Activated T-cell treated with anti-CD3 and anti-CD28 coated beads, Interleukin-2, amount 50 U/mL, for 24 hours (primary cell): ENCODE results near the gene MAT2A.
"Not testable (repeated sequence)": the region's sequence is repeated elsewhere in the genome, so short reads cannot be mapped to it uniquely, and the experiment has no call there.

Experiments
- DNase-seq: peaks from one replicate; pipeline ENCODE4 v3.0.0-alpha.2; 2020
- H3K27ac Mint-ChIP-seq: 2 replicates; pipeline ENCODE4 v1.8.0; 2020; ENCODE audit warnings: mild to moderate bottlenecking, mixed read lengths
- H3K27me3 Mint-ChIP-seq: 2 replicates; pipeline ENCODE4 v1.8.0; 2020; ENCODE audit warnings: mixed read lengths
- H3K36me3 Mint-ChIP-seq: 2 replicates; pipeline ENCODE4 v1.8.0; 2020; ENCODE audit warnings: low read depth, mixed read lengths
- H3K4me1 Mint-ChIP-seq: 2 replicates; pipeline ENCODE4 v1.8.0; 2020; ENCODE audit warnings: low read depth, mixed read lengths
- H3K4me3 Mint-ChIP-seq: 2 replicates; pipeline ENCODE4 v1.8.0; 2020; ENCODE audit warnings: mild to moderate bottlenecking, moderate library complexity, mixed read lengths
- H3K9me3 Mint-ChIP-seq: 2 replicates; pipeline ENCODE4 v1.8.0; 2020; ENCODE audit warnings: mixed read lengths

The MAT2A gene

GRCh38 chr2:85537600-85538506, 1.1 kb upstream of the MAT2A start:
- H3K4me3 Mint-ChIP-seq: peak overlapping the region; percentile 88

GRCh38 chr2:85539361-85540132, 579 bp downstream of the MAT2A start:
- Mint-ChIP-seq H3K4me1 (peaks cover 50% of the 10 kb centered on the region), H3K9me3 (no peaks in the 10 kb centered on the region), H3K27ac (peak overlapping the region; percentile 99), H3K36me3 (peaks cover 68% of the 10 kb centered on the region), H3K4me3 (peak overlapping the region; percentile 88), H3K27me3 (no peaks in the 10 kb centered on the region)
- peak; percentile 89 for DNase-seq

More at GRCh38 chr2:85537600-85538506, 1.1 kb upstream of the MAT2A start:
- Mint-ChIP-seq H3K27ac (peak overlapping the region; percentile 99), H3K27me3 (no peaks in the 10 kb centered on the region), H3K4me1 (peaks cover 37% of the 10 kb centered on the region), H3K36me3 (peaks cover 51% of the 10 kb centered on the region), H3K9me3 (no peaks in the 10 kb centered on the region)
- peak; percentile 75 for DNase-seq

GRCh38 chr2:85540133-85540648, 1.2 kb downstream of the MAT2A start:
- peak overlapping the region; percentile 88 for H3K4me3 Mint-ChIP-seq
- peaks cover 75% of the 10 kb centered on the region for H3K36me3 Mint-ChIP-seq
- peaks cover 50% of the 10 kb centered on the region for H3K4me1 Mint-ChIP-seq

GRCh38 chr2:85541262-85541661, 2.3 kb downstream of the MAT2A start:
- peaks cover 85% of the 10 kb centered on the region for H3K36me3 Mint-ChIP-seq
- H3K27ac Mint-ChIP-seq: peak overlapping the region; percentile 99
- H3K27me3 Mint-ChIP-seq: no peaks in the 10 kb centered on the region
- no peaks in the 10 kb centered on the region for H3K9me3 Mint-ChIP-seq
- no peak for DNase-seq
- H3K4me1 Mint-ChIP-seq: peaks cover 47% of the 10 kb centered on the region
- peak overlapping the region; percentile 88 for H3K4me3 Mint-ChIP-seq

More at GRCh38 chr2:85540133-85540648, 1.2 kb downstream of the MAT2A start:
- Mint-ChIP-seq H3K27ac (peak overlapping the region; percentile 99), H3K27me3 (no peaks in the 10 kb centered on the region), H3K9me3 (no peaks in the 10 kb centered on the region)
- no peak for DNase-seq

GRCh38 chr2:85541753-85542457, 2.9 kb downstream of the MAT2A start:
- Mint-ChIP-seq H3K36me3 (peaks cover 92% of the 10 kb centered on the region), H3K9me3 (no peaks in the 10 kb centered on the region), H3K4me1 (peaks cover 41% of the 10 kb centered on the region), H3K27ac (peak overlapping the region; percentile 99), H3K4me3 (peak overlapping the region; percentile 88), H3K27me3 (no peaks in the 10 kb centered on the region)
- no peak for DNase-seq

- H3K4me1 Mint-ChIP-seq: peaks cover 33% of the 10 kb centered on the region
- H3K9me3 Mint-ChIP-seq: no peaks in the 10 kb centered on the region
- peaks cover 92% of the 10 kb centered on the region for H3K36me3 Mint-ChIP-seq
- no peaks in the 10 kb centered on the region for H3K27me3 Mint-ChIP-seq
- DNase-seq: no peak
- H3K4me3 Mint-ChIP-seq: peak overlapping the region; percentile 88
- peak overlapping the region; percentile 99 for H3K27ac Mint-ChIP-seq
These were observed 3.8 kb downstream of the MAT2A start for GRCh38 chr2:85542777-85543176.

GRCh38 chr2:85544254-85544691, 5.3 kb downstream of the MAT2A start:
- not testable (repeated sequence) for DNase-seq, H3K9me3 Mint-ChIP-seq, H3K27me3 Mint-ChIP-seq
- Mint-ChIP-seq H3K4me1 (peaks cover 33% of the 10 kb centered on the region), H3K36me3 (peaks cover 94% of the 10 kb centered on the region), H3K27ac (peak overlapping the region; percentile 99), H3K4me3 (peak overlapping the region; percentile 49)

- not testable (repeated sequence) for H3K27me3 Mint-ChIP-seq, H3K9me3 Mint-ChIP-seq, DNase-seq
- Mint-ChIP-seq H3K36me3 (peaks cover 93% of the 10 kb centered on the region), H3K4me3 (peak overlapping the region; percentile 20), H3K27ac (peak overlapping the region; percentile 99), H3K4me1 (peaks cover 33% of the 10 kb centered on the region)
These were observed 6.2 kb downstream of the MAT2A start for GRCh38 chr2:85544915-85545779.

- Mint-ChIP-seq H3K27ac (peak overlapping the region; percentile 99), H3K4me3 (no peak overlapping the region), H3K36me3 (peaks cover 93% of the 10 kb centered on the region), H3K27me3 (no peaks in the 10 kb centered on the region), H3K4me1 (peaks cover 31% of the 10 kb centered on the region), H3K9me3 (no peaks in the 10 kb centered on the region)
- DNase-seq: no peak
These were observed 6.8 kb downstream of the MAT2A start for GRCh38 chr2:85545780-85546240.

GRCh38 chr2:85547089-85547858, 8.3 kb downstream of the MAT2A start:
- Mint-ChIP-seq H3K9me3 (no peaks in the 10 kb centered on the region), H3K4me3 (peak overlapping the region; percentile 36), H3K27me3 (no peaks in the 10 kb centered on the region), H3K36me3 (peaks cover 93% of the 10 kb centered on the region), H3K4me1 (peaks cover 22% of the 10 kb centered on the region), H3K27ac (peak overlapping the region; percentile 99)
- no peak for DNase-seq

GRCh38 chr2:85547859-85548607, 9.1 kb downstream of the MAT2A start:
- H3K4me3 Mint-ChIP-seq: no peak overlapping the region
- H3K4me1 Mint-ChIP-seq: peaks cover 14% of the 10 kb centered on the region
- DNase-seq: no peak
- H3K36me3 Mint-ChIP-seq: peaks cover 93% of the 10 kb centered on the region
- peak overlapping the region; percentile 66 for H3K27ac Mint-ChIP-seq
- no peaks in the 10 kb centered on the region for H3K9me3 Mint-ChIP-seq
- H3K27me3 Mint-ChIP-seq: no peaks in the 10 kb centered on the region

- Mint-ChIP-seq H3K27me3 (no peaks in the 10 kb centered on the region), H3K36me3 (peaks cover 93% of the 10 kb centered on the region), H3K9me3 (no peaks in the 10 kb centered on the region), H3K4me3 (no peak overlapping the region), H3K4me1 (peaks cover 10% of the 10 kb centered on the region), H3K27ac (peak overlapping the region; percentile 66)
- no peak for DNase-seq
These were observed 9.6 kb downstream of the MAT2A start for GRCh38 chr2:85548608-85548900.
